OCI-LY1 (cell line): ENCODE results near the gene CHKA.
"Not testable (repeated sequence)": the region's sequence is repeated elsewhere in the genome, so short reads cannot be mapped to it uniquely, and the experiment has no call there.

Experiments used
- EZH2 ChIP-seq: fragments of 200-600 bp; sonication (generic), shearing (Covaris generic); IDR thresholded peaks from 2 replicates; pipeline ENCODE4 v1.8.0; 2017; ENCODE audit warnings: borderline replicate concordance, mixed run types, mild to moderate bottlenecking, antibody characterized with exemption, low read length, moderate library complexity, mixed read lengths
- TF ChIP-seq, protein P1 (sequence below): fragments of 200-600 bp; sonication (generic), shearing (Covaris generic); IDR thresholded peaks from 2 replicates; pipeline ENCODE4 v1.5.1; 2017; ENCODE audit warnings: mild to moderate bottlenecking, antibody characterized with exemption, low read length, moderate library complexity, mixed read lengths

DNA sequence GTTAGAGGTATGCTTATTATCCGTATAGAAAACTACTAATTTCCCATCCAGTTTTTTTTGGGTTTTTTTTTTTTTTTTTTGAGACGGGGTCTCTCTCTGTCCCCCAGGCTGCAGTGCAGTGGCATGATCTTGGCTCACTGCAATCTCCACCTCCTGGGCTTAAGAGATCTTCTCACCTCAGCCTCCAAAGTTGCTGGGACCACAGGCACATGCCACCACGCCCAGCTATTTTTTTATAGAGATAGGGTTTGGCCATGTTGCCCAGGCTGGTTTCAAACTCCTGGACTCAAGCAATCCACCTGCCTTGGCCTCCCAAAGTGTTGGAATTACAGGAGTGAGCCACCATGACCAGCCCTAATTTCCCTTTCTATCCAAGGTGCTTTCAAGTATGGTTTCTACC lies 28.2 kb downstream of the CHKA start:
- TF ChIP-seq EZH2 = not testable (repeated sequence)
- TF ChIP-seq, protein P1, sequence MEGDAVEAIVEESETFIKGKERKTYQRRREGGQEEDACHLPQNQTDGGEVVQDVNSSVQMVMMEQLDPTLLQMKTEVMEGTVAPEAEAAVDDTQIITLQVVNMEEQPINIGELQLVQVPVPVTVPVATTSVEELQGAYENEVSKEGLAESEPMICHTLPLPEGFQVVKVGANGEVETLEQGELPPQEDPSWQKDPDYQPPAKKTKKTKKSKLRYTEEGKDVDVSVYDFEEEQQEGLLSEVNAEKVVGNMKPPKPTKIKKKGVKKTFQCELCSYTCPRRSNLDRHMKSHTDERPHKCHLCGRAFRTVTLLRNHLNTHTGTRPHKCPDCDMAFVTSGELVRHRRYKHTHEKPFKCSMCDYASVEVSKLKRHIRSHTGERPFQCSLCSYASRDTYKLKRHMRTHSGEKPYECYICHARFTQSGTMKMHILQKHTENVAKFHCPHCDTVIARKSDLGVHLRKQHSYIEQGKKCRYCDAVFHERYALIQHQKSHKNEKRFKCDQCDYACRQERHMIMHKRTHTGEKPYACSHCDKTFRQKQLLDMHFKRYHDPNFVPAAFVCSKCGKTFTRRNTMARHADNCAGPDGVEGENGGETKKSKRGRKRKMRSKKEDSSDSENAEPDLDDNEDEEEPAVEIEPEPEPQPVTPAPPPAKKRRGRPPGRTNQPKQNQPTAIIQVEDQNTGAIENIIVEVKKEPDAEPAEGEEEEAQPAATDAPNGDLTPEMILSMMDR = not testable (repeated sequence)
